Type B pancreatic cell (in vitro differentiated cells): ENCODE measurements around the gene TMEM234. TPM values are rescaled to one million over a fixed set of nuclear protein-coding genes. Genes with fewer than 3 reads are reported as not detected.

ENCODE experiments used
- DNase-seq: peaks from one replicate; pipeline ENCODE4 v3.0.0; 2021; ENCODE audit warnings: mixed read lengths; ENCODE audit not compliant: unreplicated experiment; ENCODE audit errors: extremely low spot score
- H3K27ac Mint-ChIP-seq: 2 replicates; pipeline ENCODE4 v1.8.0; 2021; ENCODE audit warnings: mild to moderate bottlenecking, mixed read lengths
- H3K27me3 Mint-ChIP-seq: 2 replicates; pipeline ENCODE4 v1.8.0; 2021; ENCODE audit warnings: mixed read lengths
- H3K36me3 Mint-ChIP-seq: 2 replicates; pipeline ENCODE4 v1.8.0; 2021; ENCODE audit warnings: mixed read lengths
- H3K4me1 Mint-ChIP-seq: one replicate; pipeline ENCODE4 v1.8.0; 2021; ENCODE audit warnings: mixed read lengths; ENCODE audit not compliant: unreplicated experiment
- H3K4me3 Mint-ChIP-seq: 2 replicates; pipeline ENCODE4 v1.8.0; 2021; ENCODE audit warnings: mild to moderate bottlenecking, mixed read lengths
- H3K9me3 Mint-ChIP-seq: 2 replicates; pipeline ENCODE4 v1.8.0; 2021; ENCODE audit warnings: mixed read lengths
- total RNA-seq: library from RNA; stranded (reverse); gene quantifications from 2 replicates; pipeline ENCODE4 v1.2.1, GENCODE V29; 2021; ENCODE audit warnings: low replicate concordance
- TF ChIP-seq, protein P1 (sequence below): fragments of 200-600 bp; sonication (generic); conservative IDR thresholded peaks from 2 replicates; pipeline ENCODE4 v1.5.0; 2021; ENCODE audit warnings: antibody characterized with exemption, mild to moderate bottlenecking

The TMEM234 gene
- total RNA-seq, 1 donor from 2014 or later, result 35.4 TPM

DNA sequence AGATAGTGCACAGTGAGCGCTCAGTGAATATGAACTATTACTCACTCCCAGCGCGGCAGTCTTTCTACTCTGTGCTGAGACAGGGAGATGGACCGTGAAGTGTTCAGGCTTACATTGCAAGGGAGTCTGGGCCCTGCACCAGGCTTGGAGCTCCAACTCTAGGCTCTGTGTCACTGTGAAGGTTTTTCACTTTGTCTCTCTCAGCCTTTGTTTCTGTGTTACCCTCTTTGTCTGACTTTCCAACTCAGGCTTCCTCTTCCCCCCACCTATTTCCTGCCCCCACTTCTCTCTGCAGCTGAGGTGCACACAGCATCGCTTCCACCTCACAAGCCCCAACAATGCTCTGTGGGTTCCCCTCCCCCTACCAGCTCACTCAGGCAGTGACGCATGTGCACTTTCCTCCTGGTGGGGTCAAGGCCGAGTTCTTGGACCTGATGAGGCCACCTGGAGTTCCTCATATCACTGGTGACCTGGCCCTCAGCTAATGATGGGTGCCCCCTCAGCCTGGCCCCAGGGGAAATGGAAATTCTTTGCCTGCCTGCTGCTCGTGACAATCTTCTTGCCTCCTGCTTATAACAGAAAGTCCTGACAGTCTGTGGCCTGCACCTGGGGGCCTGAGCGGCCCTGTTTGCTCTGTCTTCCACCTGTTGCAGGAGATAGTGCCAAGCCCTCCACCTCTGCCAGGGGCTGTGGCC, 27.8 kb upstream of the TMEM234 start:
- H3K4me3 Mint-ChIP-seq, result no peak overlapping the region
- no peak for DNase-seq
- peaks cover 5% of the 10 kb centered on the region for H3K27me3 Mint-ChIP-seq
- peak overlapping the region; percentile 20 for H3K27ac Mint-ChIP-seq
- no peaks in the 10 kb centered on the region for H3K36me3 Mint-ChIP-seq
- no peaks in the 10 kb centered on the region for H3K9me3 Mint-ChIP-seq
- TF ChIP-seq, protein P1, sequence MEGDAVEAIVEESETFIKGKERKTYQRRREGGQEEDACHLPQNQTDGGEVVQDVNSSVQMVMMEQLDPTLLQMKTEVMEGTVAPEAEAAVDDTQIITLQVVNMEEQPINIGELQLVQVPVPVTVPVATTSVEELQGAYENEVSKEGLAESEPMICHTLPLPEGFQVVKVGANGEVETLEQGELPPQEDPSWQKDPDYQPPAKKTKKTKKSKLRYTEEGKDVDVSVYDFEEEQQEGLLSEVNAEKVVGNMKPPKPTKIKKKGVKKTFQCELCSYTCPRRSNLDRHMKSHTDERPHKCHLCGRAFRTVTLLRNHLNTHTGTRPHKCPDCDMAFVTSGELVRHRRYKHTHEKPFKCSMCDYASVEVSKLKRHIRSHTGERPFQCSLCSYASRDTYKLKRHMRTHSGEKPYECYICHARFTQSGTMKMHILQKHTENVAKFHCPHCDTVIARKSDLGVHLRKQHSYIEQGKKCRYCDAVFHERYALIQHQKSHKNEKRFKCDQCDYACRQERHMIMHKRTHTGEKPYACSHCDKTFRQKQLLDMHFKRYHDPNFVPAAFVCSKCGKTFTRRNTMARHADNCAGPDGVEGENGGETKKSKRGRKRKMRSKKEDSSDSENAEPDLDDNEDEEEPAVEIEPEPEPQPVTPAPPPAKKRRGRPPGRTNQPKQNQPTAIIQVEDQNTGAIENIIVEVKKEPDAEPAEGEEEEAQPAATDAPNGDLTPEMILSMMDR, result no peak
- peaks cover 16% of the 10 kb centered on the region for H3K4me1 Mint-ChIP-seq

DNA sequence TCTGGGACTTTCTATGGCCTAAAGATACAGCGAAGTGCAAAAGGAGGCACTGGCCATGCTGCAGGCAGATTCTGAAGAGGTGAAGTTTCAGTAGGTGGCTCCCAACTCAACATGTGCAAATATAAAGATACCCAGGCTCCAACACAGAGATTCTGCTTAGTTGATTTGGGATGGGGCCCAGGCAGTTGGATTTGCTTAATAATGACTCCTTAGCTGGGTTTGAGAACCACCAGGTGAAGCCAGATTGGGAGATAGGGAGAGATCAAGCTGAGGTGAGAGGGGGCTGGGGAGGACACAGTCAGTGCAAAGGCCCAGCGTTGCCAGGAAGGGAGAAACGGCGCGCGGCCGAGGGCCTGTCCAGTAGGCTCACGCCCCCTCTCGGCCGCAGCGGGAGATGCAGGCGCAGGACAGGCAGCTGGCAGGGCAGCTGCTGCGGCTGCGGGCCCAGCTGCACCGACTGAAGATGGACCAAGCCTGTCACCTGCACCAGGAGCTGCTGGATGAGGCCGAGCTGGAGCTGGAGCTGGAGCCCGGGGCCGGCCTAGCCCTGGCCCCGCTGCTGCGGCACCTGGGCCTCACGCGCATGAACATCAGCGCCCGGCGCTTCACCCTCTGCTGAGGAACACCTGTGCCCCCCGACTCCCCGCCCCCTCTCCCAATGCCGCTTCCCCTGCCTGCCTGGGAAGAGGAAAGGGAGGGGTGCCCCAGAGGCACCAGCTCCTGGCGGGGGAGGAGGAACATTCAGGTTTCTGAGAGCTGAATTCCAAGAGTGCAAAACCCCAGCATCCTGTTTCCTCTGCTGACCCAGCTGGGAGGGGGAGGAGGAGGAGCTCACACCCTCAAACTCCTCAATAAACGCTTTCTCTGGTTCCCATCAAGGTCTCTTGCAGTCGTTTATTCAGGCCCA, 26.1 kb upstream of the TMEM234 start:
- Mint-ChIP-seq H3K4me1 (peaks cover 16% of the 10 kb centered on the region), H3K27ac (no peak overlapping the region), H3K27me3 (peaks cover 5% of the 10 kb centered on the region), H3K36me3 (no peaks in the 10 kb centered on the region), H3K9me3 (no peaks in the 10 kb centered on the region), H3K4me3 (peak overlapping the region; percentile 65)
- TF ChIP-seq, protein P1, result peak; percentile 92
- DNase-seq, result peak; percentile 86

DNA sequence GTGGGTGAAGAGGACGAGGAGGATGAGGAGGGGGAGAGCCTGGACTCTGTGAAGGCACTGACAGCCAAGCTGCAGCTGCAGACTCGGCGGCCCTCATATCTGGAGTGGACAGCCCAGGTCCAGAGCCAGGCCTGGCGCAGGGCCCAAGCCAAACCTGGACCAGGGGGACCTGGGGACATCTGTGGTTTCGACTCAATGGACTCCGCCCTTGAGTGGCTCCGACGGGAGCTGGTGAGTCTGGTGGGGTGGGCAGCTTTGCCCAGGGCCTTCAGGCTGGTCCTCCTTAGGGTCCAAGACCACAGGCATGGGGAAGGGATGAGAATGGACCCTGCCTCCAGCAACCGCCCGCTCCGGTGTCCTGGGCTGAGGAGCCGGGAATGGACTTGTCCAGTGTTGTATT, 25.3 kb upstream of the TMEM234 start:
- DNase-seq, result no peak
- Mint-ChIP-seq H3K27ac (no peak overlapping the region), H3K27me3 (peaks cover 5% of the 10 kb centered on the region), H3K4me1 (peaks cover 20% of the 10 kb centered on the region), H3K4me3 (no peak overlapping the region), H3K36me3 (no peaks in the 10 kb centered on the region), H3K9me3 (no peaks in the 10 kb centered on the region)
- TF ChIP-seq, protein P1, result no peak

GRCh38 chr1:32246888-32247273, 24.7 kb upstream of the TMEM234 start, which contains the start of gene FAM167B:
Gene FAM167B (plus strand): TSS chr1:32247222. CDS start chr1:32247422, 200 bp downstream.
- H3K36me3 Mint-ChIP-seq, result no peaks in the 10 kb centered on the region
- no peaks in the 10 kb centered on the region for H3K9me3 Mint-ChIP-seq
- H3K4me1 Mint-ChIP-seq, result peaks cover 22% of the 10 kb centered on the region
- no peak for DNase-seq
- no peak within 1 kb of the TSS for H3K27ac Mint-ChIP-seq
- H3K4me3 Mint-ChIP-seq, result peak within 1 kb of the TSS; percentile 65
- TF ChIP-seq, protein P1, result no peak
- H3K27me3 Mint-ChIP-seq, result peaks cover 4% of the 10 kb centered on the region

DNA sequence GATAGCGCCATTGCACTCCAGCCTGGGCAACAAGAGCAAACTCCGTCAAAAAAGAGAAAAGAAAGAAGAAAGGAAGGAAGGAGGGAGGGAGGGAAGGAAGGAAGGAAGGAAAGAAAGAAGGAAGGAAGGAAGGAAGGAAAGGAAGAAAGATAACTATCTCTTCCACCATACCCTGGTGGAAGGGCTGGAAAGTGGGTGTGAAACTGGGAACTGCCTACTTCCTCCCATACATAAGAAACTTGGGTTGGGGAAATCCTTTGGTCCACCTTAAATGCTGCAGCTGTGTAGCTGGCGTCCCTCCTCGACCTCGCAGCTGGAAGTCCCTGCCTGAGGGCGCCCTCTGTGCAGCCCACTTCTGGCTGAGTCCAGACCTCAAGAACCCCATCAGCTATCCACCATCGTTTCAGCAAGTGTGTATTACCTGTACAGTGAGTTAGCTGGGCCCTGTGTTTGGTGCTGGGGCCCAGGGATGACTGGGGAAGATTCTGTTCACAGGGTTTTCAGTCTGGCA, 20.2 kb upstream of the TMEM234 start:
- Mint-ChIP-seq H3K4me3 (peak overlapping the region; percentile 31), H3K36me3 (no peaks in the 10 kb centered on the region), H3K27ac (no peak overlapping the region), H3K4me1 (peaks cover 19% of the 10 kb centered on the region), H3K27me3 (no peaks in the 10 kb centered on the region), H3K9me3 (no peaks in the 10 kb centered on the region)
- TF ChIP-seq, protein P1, result no peak
- DNase-seq, result no peak
